ENCODE data around the gene CASKIN1.

The CASKIN1 gene

GRCh38 chr16:2155977-2156848 is 40.2 kb downstream of the CASKIN1 start:
- H3K4me3 ChIP-seq (replicated peaks; ENCODE audit: insufficient read depth, low read length): peak overlapping the region; percentile 88
- DNase-seq (ENCODE audit: low read depth in 1 of 2, low spot score in 1 of 2): peak; percentile 56 to 66
- peak; percentile 33; the same call in 1 of the 2 replicates for TF ChIP-seq POLR2AphosphoS5 (IDR thresholded peaks at IDR 0.05; ENCODE audit: low read depth)
- no peak for TF ChIP-seq CTCF (IDR thresholded peaks at IDR 0.05; ENCODE audit: insufficient read depth, low read length)
- no peak for TF ChIP-seq GABPA (IDR thresholded peaks at IDR 0.05; ENCODE audit: low read depth)
- peak; percentile 19 for TF ChIP-seq REST (IDR thresholded peaks at IDR 0.05; ENCODE audit: insufficient replicate concordance, low read depth)
- TF ChIP-seq SPI1 (IDR thresholded peaks at IDR 0.05; ENCODE audit: borderline replicate concordance, low read depth): peak; percentile 7; the same call in 1 of the 2 replicates
- peak overlapping the region; percentile 94 for H3K27ac ChIP-seq (replicated peaks)
- no peaks in the 10 kb centered on the region for H3K27me3 ChIP-seq (ENCODE audit: insufficient read depth, poor library complexity, severe bottlenecking)

DNA sequence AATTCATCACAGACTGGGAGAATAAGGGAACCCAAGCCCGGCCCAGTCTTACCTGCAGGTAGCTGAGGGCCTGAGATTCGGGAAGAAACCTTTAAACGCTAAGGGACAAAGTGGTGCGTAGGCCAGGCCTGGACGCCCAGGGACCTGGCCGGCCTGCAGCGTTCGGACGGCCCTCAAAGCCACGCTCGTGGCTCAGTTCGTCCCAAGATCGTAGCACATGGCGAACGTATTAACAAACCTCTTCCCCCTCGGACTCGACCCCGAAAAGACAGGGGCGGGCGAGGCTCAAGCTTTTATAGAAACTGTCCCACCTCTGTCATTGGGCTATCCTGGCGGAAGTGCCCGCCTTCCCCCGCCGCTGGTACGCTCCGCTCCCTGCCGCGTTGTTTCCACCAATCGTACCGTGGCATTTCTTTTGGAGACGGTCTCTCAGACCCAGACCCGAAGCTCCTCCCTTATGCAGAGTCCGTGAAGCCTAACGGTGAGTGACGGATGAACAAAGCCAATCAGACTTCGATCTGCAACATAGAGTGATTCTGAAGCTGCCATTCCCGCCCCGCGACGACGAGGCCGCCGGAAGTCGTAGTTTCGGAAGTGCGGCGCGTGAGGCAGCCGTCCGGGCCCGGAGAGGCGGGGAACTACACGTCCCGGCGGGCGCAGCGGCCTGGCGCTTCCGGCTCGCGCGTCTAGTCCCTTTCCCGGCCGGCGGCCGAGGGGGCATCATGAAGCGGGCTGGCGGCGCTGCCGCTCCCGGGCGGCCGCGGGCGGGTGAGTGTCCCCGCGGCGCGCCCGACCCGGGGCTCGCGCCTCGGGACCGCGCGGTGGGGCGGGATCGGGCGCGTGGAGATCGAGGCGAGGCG is 41.1 kb downstream of the CASKIN1 start, which contains the start of gene TRAF7:
Gene TRAF7, plus strand, starts transcription at position 692 of the 860 bp plus-strand sequence. CDS start 8,139 bp downstream, outside the sequence.
- DNase-seq (ENCODE audit: low read depth in 1 of 2, low spot score in 1 of 2): peak; percentile 100
- TF ChIP-seq GABPA (IDR thresholded peaks at IDR 0.05; ENCODE audit: low read depth) (peak; percentile 91), CTCF (IDR thresholded peaks at IDR 0.05; ENCODE audit: insufficient read depth, low read length) (no peak), POLR2AphosphoS5 (IDR thresholded peaks at IDR 0.05; ENCODE audit: low read depth) (peak; percentile 99), SPI1 (IDR thresholded peaks at IDR 0.05; ENCODE audit: borderline replicate concordance, low read depth) (peak; percentile 49; the same call in 1 of the 2 replicates), REST (IDR thresholded peaks at IDR 0.05; ENCODE audit: insufficient replicate concordance, low read depth) (peak; percentile 81)
- H3K4me3 ChIP-seq (replicated peaks; ENCODE audit: insufficient read depth, low read length): peak within 1 kb of the TSS; percentile 88

GRCh38 chr16:2154533-2155090 is 41.8 kb downstream of the CASKIN1 start:
- H3K4me3 ChIP-seq (replicated peaks; ENCODE audit: insufficient read depth, low read length): peak overlapping the region; percentile 75
- no peak for TF ChIP-seq SPI1 (IDR thresholded peaks at IDR 0.05; ENCODE audit: borderline replicate concordance, low read depth)
- TF ChIP-seq REST (IDR thresholded peaks at IDR 0.05; ENCODE audit: insufficient replicate concordance, low read depth): no peak
- TF ChIP-seq CTCF (IDR thresholded peaks at IDR 0.05; ENCODE audit: insufficient read depth, low read length): no peak
- no peak for TF ChIP-seq GABPA (IDR thresholded peaks at IDR 0.05; ENCODE audit: low read depth)
- TF ChIP-seq POLR2AphosphoS5 (IDR thresholded peaks at IDR 0.05; ENCODE audit: low read depth): no peak
- peak in 1 of 2 experiments; percentile 37 for DNase-seq (ENCODE audit: low read depth in 1 of 2, low spot score in 1 of 2)
- H3K27me3 ChIP-seq (ENCODE audit: insufficient read depth, poor library complexity, severe bottlenecking): no peaks in the 10 kb centered on the region
- H3K27ac ChIP-seq (replicated peaks): peak overlapping the region; percentile 90

More for the DNA sequence above, 41.1 kb downstream of the CASKIN1 start, which contains the start of gene TRAF7:
- H3K27me3 ChIP-seq (ENCODE audit: insufficient read depth, poor library complexity, severe bottlenecking): no peaks in the 10 kb centered on the region
- H3K27ac ChIP-seq (replicated peaks): peak within 1 kb of the TSS; percentile 94
